Mesenchymal stem cell (in vitro differentiated cells and primary cell): ENCODE results near the gene DRD2.

Source experiments
- DNase-seq: peaks from one replicate; pipeline ENCODE4 v3.0.0-alpha.2; 2013
- H2AFZ ChIP-seq: one replicate; pipeline ENCODE4 v1.6.1; 2013; ENCODE audit warnings: low read depth, mild to moderate bottlenecking, control low read depth, inconsistent platforms, low read length, moderate library complexity
- H2AK5ac ChIP-seq: 2 replicates; pipeline ENCODE4 v1.6.1; 2013; ENCODE audit warnings: low read length, moderate library complexity, mild to moderate bottlenecking, inconsistent platforms; ENCODE audit not compliant: severe bottlenecking
- H2BK120ac ChIP-seq: one replicate; pipeline ENCODE4 v1.6.1; 2013; ENCODE audit warnings: low read depth, mild to moderate bottlenecking, inconsistent platforms, low read length, moderate library complexity
- H2BK12ac ChIP-seq, 2 experiments: one replicate each; pipeline ENCODE4 v1.6.1; 2013; ENCODE audit warnings: inconsistent platforms in 2 of 2, low read length in 2 of 2, mild to moderate bottlenecking in 2 of 2, moderate library complexity in 2 of 2, control low read depth in 1 of 2
- H2BK15ac ChIP-seq: one replicate; pipeline ENCODE4 v1.6.1; 2013; ENCODE audit warnings: mild to moderate bottlenecking, low read depth, inconsistent platforms; ENCODE audit not compliant: poor library complexity, severe bottlenecking
- H2BK5ac ChIP-seq: 2 replicates; pipeline ENCODE4 v1.6.1; 2013; ENCODE audit warnings: low read depth, mild to moderate bottlenecking, low read length, control low read depth, inconsistent platforms; ENCODE audit not compliant: poor library complexity, severe bottlenecking
- H3K14ac ChIP-seq, 2 experiments: one replicate each; pipeline ENCODE4 v1.6.1; 2013; ENCODE audit warnings: inconsistent platforms in 2 of 2, low read length in 2 of 2, control low read depth in 1 of 2, mild to moderate bottlenecking in 1 of 2, moderate library complexity in 1 of 2
- H3K18ac ChIP-seq, 2 experiments: one replicate each; pipeline ENCODE4 v1.6.1; 2013; ENCODE audit warnings: inconsistent platforms in 2 of 2, low read length in 2 of 2, control low read depth in 1 of 2, low read depth in 1 of 2, mild to moderate bottlenecking in 1 of 2
- H3K23ac ChIP-seq, 2 experiments: one replicate each; pipeline ENCODE4 v1.6.1; 2013; ENCODE audit warnings: inconsistent platforms in 2 of 2, low read length in 2 of 2, mild to moderate bottlenecking in 2 of 2, moderate library complexity in 2 of 2, control low read depth in 1 of 2
- H3K27ac ChIP-seq: 2 replicates; pipeline ENCODE4 v1.5.1; 2013; ENCODE audit warnings: mild to moderate bottlenecking, moderate library complexity, low read length, control low read depth, inconsistent platforms; ENCODE audit not compliant: poor library complexity, severe bottlenecking
- H3K27me3 ChIP-seq, 2 experiments: 2 replicates each; pipeline versions ENCODE4 v1.6.1 to v1.7.0; 2013; ENCODE audit warnings: low read length in 2 of 2, mild to moderate bottlenecking in 2 of 2, moderate library complexity in 2 of 2, control low read depth in 1 of 2, inconsistent platforms in 1 of 2; ENCODE audit not compliant: control insufficient read depth in 1 of 2, insufficient read depth in 1 of 2
- H3K36me3 ChIP-seq, 2 experiments: 2 replicates each; pipeline versions ENCODE4 v1.6.1 to v1.7.0; 2013; ENCODE audit warnings: low read length in 2 of 2, control low read depth in 1 of 2, inconsistent platforms in 1 of 2, low read depth in 1 of 2, mild to moderate bottlenecking in 1 of 2; ENCODE audit not compliant: insufficient read depth in 2 of 2, control insufficient read depth in 1 of 2
- H3K4ac ChIP-seq, 2 experiments: one replicate each; pipeline ENCODE4 v1.6.1; 2013; ENCODE audit warnings: inconsistent platforms in 2 of 2, low read length in 2 of 2, mild to moderate bottlenecking in 2 of 2, moderate library complexity in 2 of 2, control low read depth in 1 of 2, low read depth in 1 of 2
- H3K4me1 ChIP-seq: 2 replicates; pipeline ENCODE4 v1.6.1; 2013; ENCODE audit warnings: low read depth, low read length, control low read depth; ENCODE audit not compliant: control insufficient read depth, insufficient read depth
- H3K4me2 ChIP-seq: 2 replicates; pipeline ENCODE4 v1.6.1; 2013; ENCODE audit warnings: low read length, mild to moderate bottlenecking, inconsistent platforms; ENCODE audit not compliant: poor library complexity, severe bottlenecking
- H3K4me3 ChIP-seq, 2 experiments: 2 replicates each; pipeline versions ENCODE4 v1.5.1 to v1.7.0; 2013; ENCODE audit warnings: low read length in 2 of 2, mild to moderate bottlenecking in 2 of 2, control low read depth in 1 of 2, low read depth in 1 of 2; ENCODE audit not compliant: insufficient read depth in 1 of 2
- H3K79me1 ChIP-seq: replicated peaks from 2 replicates; pipeline ENCODE4 v1.6.1; 2013; ENCODE audit warnings: mild to moderate bottlenecking, control low read depth, low read length, inconsistent platforms; ENCODE audit not compliant: poor library complexity, severe bottlenecking
- H3K9ac ChIP-seq: 2 replicates; pipeline ENCODE4 v1.7.0; 2013; ENCODE audit warnings: mild to moderate bottlenecking, low read length, moderate library complexity
- H3K9me3 ChIP-seq: 2 replicates; pipeline ENCODE4 v1.7.0; 2013; ENCODE audit warnings: mild to moderate bottlenecking, low read length; ENCODE audit not compliant: control insufficient read depth
- H4K8ac ChIP-seq: one replicate; pipeline ENCODE4 v1.6.1; 2013; ENCODE audit warnings: inconsistent platforms, mild to moderate bottlenecking, low read length, moderate library complexity
- H4K91ac ChIP-seq: one replicate; pipeline ENCODE4 v1.6.1; 2013; ENCODE audit warnings: mild to moderate bottlenecking, low read length, inconsistent platforms
- WGBS: methylation state at CpG from one replicate; pipeline ENCODE4 v1.1.7; 2013; ENCODE audit warnings: mixed read lengths; 5-methylcytosine and 5-hydroxymethylcytosine counted together

Gene DRD2

DNA sequence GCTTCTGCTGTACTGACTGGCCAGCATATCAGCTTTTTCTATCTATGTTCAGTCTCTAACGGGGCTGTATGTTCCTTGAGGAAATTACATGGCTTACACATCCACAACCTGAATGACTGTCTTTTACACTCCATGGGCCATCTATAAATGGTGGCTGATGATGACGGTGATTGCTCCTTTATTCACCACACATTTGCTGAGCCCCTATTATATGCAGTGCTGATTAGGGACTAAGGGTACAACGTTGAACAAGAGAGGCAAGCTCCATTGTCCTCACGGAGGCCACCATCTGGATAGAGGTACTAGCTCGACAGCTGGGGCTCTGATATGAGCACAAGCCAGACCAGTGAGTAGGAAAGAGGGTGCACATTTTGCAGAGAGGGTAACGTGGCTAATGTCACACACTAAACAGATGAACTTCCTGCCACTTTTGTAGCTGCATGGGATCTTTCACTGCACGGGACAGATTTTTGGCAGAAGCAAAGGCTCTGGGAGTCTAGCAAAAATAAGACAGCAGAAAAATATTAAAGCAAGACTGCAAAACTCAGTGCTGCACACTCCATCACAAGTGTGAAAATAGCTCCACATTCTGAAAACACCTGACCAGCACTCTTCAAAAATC is 30.6 kb downstream of the DRD2 start:
- Histone ChIP-seq H3K4ac (no peak overlapping the region), H2BK5ac (no peak overlapping the region), H3K27ac (no peak overlapping the region), H3K23ac (no peak overlapping the region), H2BK15ac (no peak overlapping the region), H3K4me2 (no peak overlapping the region), H3K4me1 (no peaks in the 10 kb centered on the region), H2BK12ac (no peak overlapping the region), H3K9ac (no peak overlapping the region), H4K91ac (no peak overlapping the region), H3K4me3 (no peak overlapping the region), H3K18ac (no peak overlapping the region), H3K9me3 (no peaks in the 10 kb centered on the region), H3K36me3 (no peaks in the 10 kb centered on the region), H3K14ac (no peak overlapping the region), H4K8ac (no peak overlapping the region), H2AK5ac (no peak overlapping the region), H3K27me3 (peaks cover 0 to 62% of the 10 kb centered on the region in 2 experiments), H2BK120ac (no peak overlapping the region), H2AFZ (no peak overlapping the region), H3K79me1 (no peaks in the 10 kb centered on the region)
- WGBS, result 85% methylated on average over 7 of the region's 7 CpGs
- DNase-seq, result no peak

DNA sequence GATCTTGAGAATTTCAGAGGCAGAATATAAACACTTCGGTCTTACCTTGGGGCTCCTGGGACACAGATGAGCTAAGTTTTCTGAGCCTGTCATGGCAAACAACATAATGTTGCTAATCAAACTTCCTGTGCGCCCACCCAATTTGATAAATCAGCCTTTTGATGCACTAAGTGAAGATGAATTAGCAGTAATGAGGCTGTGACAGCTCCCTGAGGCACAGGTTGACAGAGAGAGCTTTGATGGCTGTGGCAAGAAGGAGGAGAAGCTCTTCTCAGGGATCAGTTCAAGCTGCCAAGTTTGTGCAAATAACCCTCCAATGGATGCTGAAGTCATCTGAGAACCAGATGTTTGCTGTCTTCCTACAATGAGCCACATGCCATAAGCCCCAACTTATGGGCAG is 34.4 kb downstream of the DRD2 start:
- Histone ChIP-seq H3K79me1 (no peaks in the 10 kb centered on the region), H2BK15ac (no peak overlapping the region), H3K27me3 (peaks cover 0 to 61% of the 10 kb centered on the region in 2 experiments), H2AFZ (no peak overlapping the region), H3K4me1 (no peaks in the 10 kb centered on the region), H2BK120ac (no peak overlapping the region), H3K36me3 (no peaks in the 10 kb centered on the region), H2BK5ac (no peak overlapping the region), H3K4me2 (no peak overlapping the region), H3K4ac (no peak overlapping the region), H3K14ac (no peak overlapping the region), H3K9me3 (no peaks in the 10 kb centered on the region), H3K27ac (no peak overlapping the region), H3K23ac (no peak overlapping the region), H4K8ac (no peak overlapping the region), H3K18ac (no peak overlapping the region), H2BK12ac (no peak overlapping the region), H2AK5ac (no peak overlapping the region), H3K4me3 (no peak overlapping the region), H3K9ac (no peak overlapping the region), H4K91ac (no peak overlapping the region)
- no peak for DNase-seq
- 91% methylated on average over 2 of the region's 2 CpGs for WGBS

GRCh38 chr11:113436672-113437252 is 38.4 kb downstream of the DRD2 start:
- Histone ChIP-seq H2BK15ac (no peak overlapping the region), H2BK5ac (no peak overlapping the region), H3K9ac (no peak overlapping the region), H2BK12ac (no peak overlapping the region), H3K4ac (no peak overlapping the region), H3K4me2 (no peak overlapping the region), H4K91ac (no peak overlapping the region), H3K27ac (no peak overlapping the region), H4K8ac (no peak overlapping the region), H3K18ac (no peak overlapping the region), H3K14ac (no peak overlapping the region), H2AK5ac (no peak overlapping the region), H3K27me3 (peaks cover 0 to 50% of the 10 kb centered on the region in 2 experiments), H3K36me3 (no peaks in the 10 kb centered on the region), H2AFZ (no peak overlapping the region), H3K79me1 (no peaks in the 10 kb centered on the region), H3K4me1 (no peaks in the 10 kb centered on the region), H2BK120ac (no peak overlapping the region), H3K4me3 (no peak overlapping the region), H3K9me3 (no peaks in the 10 kb centered on the region), H3K23ac (no peak overlapping the region)
- DNase-seq, result no peak
- WGBS, result 69% methylated on average over 4 of the region's 6 CpGs

DNA sequence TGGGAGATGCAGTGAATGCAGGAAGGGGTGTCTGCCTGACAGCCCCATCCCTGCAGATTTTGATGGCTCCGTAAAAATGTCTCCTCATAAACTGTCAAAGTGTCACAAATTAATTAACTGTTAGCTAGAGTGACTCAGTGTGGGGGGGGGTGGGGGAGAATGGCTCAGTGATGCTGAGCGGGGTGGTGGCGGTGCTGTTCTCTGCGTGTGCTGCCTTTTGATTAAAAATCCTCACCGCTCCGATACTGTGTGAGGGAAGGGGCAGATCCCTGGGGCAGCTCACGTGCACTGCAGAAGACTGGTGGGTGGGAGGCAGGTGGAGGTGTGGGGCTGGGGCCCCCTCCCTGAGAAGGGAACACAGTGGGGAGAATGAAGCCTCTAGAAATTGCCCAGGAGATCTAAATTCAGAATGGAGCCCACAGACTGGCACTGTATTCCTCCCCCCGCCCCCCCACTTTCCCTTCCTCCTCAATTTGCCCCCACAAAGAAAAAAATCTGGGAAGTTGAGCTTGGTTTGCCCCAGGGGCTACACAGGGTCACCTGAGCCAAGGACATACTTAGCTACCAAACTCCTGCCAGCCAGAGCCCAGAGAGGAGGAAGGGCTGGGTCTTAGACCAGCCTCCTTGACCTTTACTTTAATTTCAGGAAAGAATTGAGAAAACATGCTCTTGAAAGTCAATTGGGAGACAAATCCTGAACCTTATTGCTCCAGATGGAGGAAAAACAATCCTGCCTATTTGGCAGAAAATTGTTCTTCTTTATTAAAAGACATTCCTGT is 39.8 kb downstream of the DRD2 start:
- H3K27me3 ChIP-seq, result peaks cover 0 to 46% of the 10 kb centered on the region in 2 experiments
- H3K36me3 ChIP-seq, result no peaks in the 10 kb centered on the region
- H3K27ac ChIP-seq, result no peak overlapping the region
- no peak overlapping the region for H2BK12ac ChIP-seq
- H3K18ac ChIP-seq, result no peak overlapping the region
- H2BK120ac ChIP-seq, result no peak overlapping the region
- no peak overlapping the region for H3K9ac ChIP-seq
- WGBS, result 80% methylated on average over 8 of the region's 8 CpGs
- no peaks in the 10 kb centered on the region for H3K4me1 ChIP-seq
- no peak overlapping the region for H3K4me2 ChIP-seq
- H3K79me1 ChIP-seq, result no peaks in the 10 kb centered on the region
- H2AK5ac ChIP-seq, result no peak overlapping the region
- no peak for DNase-seq
- H2BK5ac ChIP-seq, result no peak overlapping the region
- no peak overlapping the region for H4K8ac ChIP-seq
- no peak overlapping the region for H3K14ac ChIP-seq
- no peak overlapping the region for H4K91ac ChIP-seq
- H3K9me3 ChIP-seq, result no peaks in the 10 kb centered on the region
- H2AFZ ChIP-seq, result no peak overlapping the region
- H2BK15ac ChIP-seq, result no peak overlapping the region
- no peak overlapping the region for H3K4ac ChIP-seq
- no peak overlapping the region for H3K4me3 ChIP-seq
- H3K23ac ChIP-seq, result no peak overlapping the region
